ENCODE data around the gene ONECUT2.

The ONECUT2 gene

GRCh38 chr18:57404345-57404744, 30.8 kb upstream of the ONECUT2 start:
- TF ChIP-seq CTCF (IDR thresholded peaks at IDR 0.05) = no peak
- Histone ChIP-seq H3K36me3 (no peaks in the 10 kb centered on the region), H3K27ac (no peak overlapping the region), H3K4me1 (ENCODE audit: control insufficient read depth in 1 of 2, insufficient read depth in 1 of 2, low read depth in 1 of 2, low read length in 1 of 2) (no peaks in the 10 kb centered on the region), H3K4me3 (ENCODE audit: low read depth in 1 of 2, low read length in 1 of 2) (no peak overlapping the region), H3K9me3 (no peaks in the 10 kb centered on the region), H3K27me3 (peaks cover 4% of the 10 kb centered on the region)

- no peak for TF ChIP-seq CTCF (IDR thresholded peaks at IDR 0.05)
- H3K9me3 ChIP-seq = no peaks in the 10 kb centered on the region
These were observed 25.5 kb upstream of the ONECUT2 start for GRCh38 chr18:57409650-57410049.

GRCh38 chr18:57410749-57411148, 24.4 kb upstream of the ONECUT2 start:
- no peaks in the 10 kb centered on the region for H3K36me3 ChIP-seq
- H3K4me3 ChIP-seq (ENCODE audit: low read depth in 1 of 2, low read length in 1 of 2) = no peak overlapping the region
- H3K4me1 ChIP-seq (ENCODE audit: control insufficient read depth in 1 of 2, insufficient read depth in 1 of 2, low read depth in 1 of 2, low read length in 1 of 2) = no peaks in the 10 kb centered on the region
- H3K9me3 ChIP-seq = no peaks in the 10 kb centered on the region
- TF ChIP-seq CTCF (IDR thresholded peaks at IDR 0.05) = no peak
- no peak overlapping the region for H3K27ac ChIP-seq
- H3K27me3 ChIP-seq = peaks cover 12% of the 10 kb centered on the region

More at GRCh38 chr18:57409650-57410049, 25.5 kb upstream of the ONECUT2 start:
- peaks cover 12% of the 10 kb centered on the region for H3K27me3 ChIP-seq
- no peaks in the 10 kb centered on the region for H3K4me1 ChIP-seq (ENCODE audit: control insufficient read depth in 1 of 2, insufficient read depth in 1 of 2, low read depth in 1 of 2, low read length in 1 of 2)
- H3K27ac ChIP-seq = no peak overlapping the region
- H3K36me3 ChIP-seq = no peaks in the 10 kb centered on the region
- H3K4me3 ChIP-seq (ENCODE audit: low read depth in 1 of 2, low read length in 1 of 2) = no peak overlapping the region

GRCh38 chr18:57416542-57416941, 18.6 kb upstream of the ONECUT2 start:
- Histone ChIP-seq H3K4me1 (ENCODE audit: control insufficient read depth in 1 of 2, insufficient read depth in 1 of 2, low read depth in 1 of 2, low read length in 1 of 2) (no peaks in the 10 kb centered on the region), H3K4me3 (ENCODE audit: low read depth in 1 of 2, low read length in 1 of 2) (no peak overlapping the region), H3K36me3 (no peaks in the 10 kb centered on the region), H3K9me3 (no peaks in the 10 kb centered on the region), H3K27me3 (peaks cover 41% of the 10 kb centered on the region), H3K27ac (no peak overlapping the region)
- TF ChIP-seq CTCF (IDR thresholded peaks at IDR 0.05) = no peak

- H3K27me3 ChIP-seq = peaks cover 81% of the 10 kb centered on the region
- H3K9me3 ChIP-seq = no peaks in the 10 kb centered on the region
- TF ChIP-seq CTCF (IDR thresholded peaks at IDR 0.05) = no peak
- peaks cover 0 to 1% of the 10 kb centered on the region in 2 experiments for H3K4me1 ChIP-seq (ENCODE audit: control insufficient read depth in 1 of 2, insufficient read depth in 1 of 2, low read depth in 1 of 2, low read length in 1 of 2)
- no peak overlapping the region for H3K27ac ChIP-seq
- H3K36me3 ChIP-seq = no peaks in the 10 kb centered on the region
- H3K4me3 ChIP-seq (ENCODE audit: low read depth in 1 of 2, low read length in 1 of 2) = no peak overlapping the region
These were observed 12.8 kb upstream of the ONECUT2 start for GRCh38 chr18:57422313-57422872.

Data from neutrophil (primary cell).